ENCODE measurements around the gene SMIM14.

SMIM14 gene

GRCh38 chr4:39648213-39648612 is 9.5 kb upstream of the SMIM14 start:
- no peak for DNase-seq (ENCODE audit: low spot score)
- POLR2A ChIA-PET (ENCODE audit: low non-redundant PET) = no interaction called here
- CTCF ChIA-PET = no interaction called here
- H3K27ac ChIP-seq = no peak overlapping the region
- no peak for TF ChIP-seq CTCF (conservative IDR thresholded peaks at IDR 0.05; ENCODE audit: low read depth)

GRCh38 chr4:39642885-39643552 is 4.4 kb upstream of the SMIM14 start:
- no peak for DNase-seq (ENCODE audit: low spot score)
- TF ChIP-seq CTCF (conservative IDR thresholded peaks at IDR 0.05; ENCODE audit: low read depth) = no peak
- CTCF ChIA-PET = no interaction called here
- no peak overlapping the region for H3K27ac ChIP-seq
- POLR2A ChIA-PET (ENCODE audit: low non-redundant PET) = no interaction called here

GRCh38 chr4:39641451-39641850 is 2.8 kb upstream of the SMIM14 start:
- H3K27ac ChIP-seq = no peak overlapping the region
- TF ChIP-seq CTCF (conservative IDR thresholded peaks at IDR 0.05; ENCODE audit: low read depth) = no peak
- ChIA-PET CTCF (no interaction called here), POLR2A (ENCODE audit: low non-redundant PET) (no interaction called here)
- DNase-seq (ENCODE audit: low spot score) = no peak

- DNase-seq (ENCODE audit: low spot score) = peak; percentile 46
- ChIA-PET CTCF (interaction anchor here (0.6 to 0.8 kb wide), 2 partner anchors 168 to 1247 kb away, joined by 3 read pairs; no protein-coding TSS in a partner anchor), POLR2A (ENCODE audit: low non-redundant PET) (interaction anchor here (1.2 kb wide), 1 partner anchor 110 kb away, joined by 6 read pairs; the partner anchor contains the start of gene UGDH)
- H3K27ac ChIP-seq = peak overlapping the region; percentile 96
- TF ChIP-seq CTCF (conservative IDR thresholded peaks at IDR 0.05; ENCODE audit: low read depth) = no peak
Measured at GRCh38 chr4:39637586-39638353, 895 bp downstream of the SMIM14 start.

- DNase-seq (ENCODE audit: low spot score) = no peak
- no peak for TF ChIP-seq CTCF (conservative IDR thresholded peaks at IDR 0.05; ENCODE audit: low read depth)
- ChIA-PET CTCF (no interaction called here), POLR2A (ENCODE audit: low non-redundant PET) (no interaction called here)
- H3K27ac ChIP-seq = peak overlapping the region; percentile 96
Measured at GRCh38 chr4:39637221-39637585, 1.5 kb downstream of the SMIM14 start.

GRCh38 chr4:39636531-39637184 is 2.0 kb downstream of the SMIM14 start:
- no peak for DNase-seq (ENCODE audit: low spot score)
- H3K27ac ChIP-seq = no peak overlapping the region
- POLR2A ChIA-PET (ENCODE audit: low non-redundant PET) = no interaction called here
- no peak for TF ChIP-seq CTCF (conservative IDR thresholded peaks at IDR 0.05; ENCODE audit: low read depth)
- CTCF ChIA-PET = no interaction called here

All from RWPE1 (cell line).